Tibial nerve (tissue), 4 donors: Measurements from ENCODE around the gene SNCAIP.
"Not testable (repeated sequence)": the region's sequence is repeated elsewhere in the genome, so short reads cannot be mapped to it uniquely, and the experiment has no call there.

Experiments
- CTCF ChIP-seq, 5 experiments: fragments of 200-600 bp in 3 of 5; fragments of 450-650 bp in 2 of 5; sonication (generic) in 3 of 5; IDR thresholded peaks; one replicate each; pipeline ENCODE4 v1.5.1; 2016 to 2019; ENCODE audit warnings: antibody characterized with exemption in 5 of 5, mild to moderate bottlenecking in 3 of 5, moderate library complexity in 2 of 5
- EP300 ChIP-seq, 2 donors: sonication (generic); formaldehyde crosslinking; IDR thresholded peaks; one replicate each; pipeline ENCODE4 v1.6.1; 2017; ENCODE audit warnings: antibody characterized with exemption in 2 of 2, mild to moderate bottlenecking in 1 of 2
- POLR2A ChIP-seq, 2 donors: fragments of 450-650 bp; IDR thresholded peaks; one replicate each; pipeline ENCODE4 v1.6.1; 2017; ENCODE audit warnings: antibody characterized with exemption in 2 of 2, mild to moderate bottlenecking in 2 of 2, moderate library complexity in 2 of 2

- not testable (repeated sequence) for TF ChIP-seq CTCF, EP300, POLR2A (IDR thresholded peaks at IDR 0.05)
Measured at GRCh38 chr5:122382938-122383337, 70.9 kb downstream of the SNCAIP start.
